ENCODE measurements around the gene THRB.

The THRB gene

GRCh38 chr3:24158761-24159454 is 335.7 kb downstream of the THRB start:
- TF ChIP-seq POLR2AphosphoS5 (IDR thresholded peaks at IDR 0.05; ENCODE audit: low read depth, low read length) = no peak
- TF ChIP-seq TAF1 (IDR thresholded peaks at IDR 0.05; ENCODE audit: low read depth, low read length) = no peak
- TF ChIP-seq SPI1 (IDR thresholded peaks at IDR 0.05; ENCODE audit: low read depth, low read length) = no peak
- TF ChIP-seq POLR2A (IDR thresholded peaks at IDR 0.05; ENCODE audit: low read depth, low read length) = no peak
- no peak for TF ChIP-seq POU2F2 (IDR thresholded peaks at IDR 0.05; ENCODE audit: low read depth, low read length)
- TF ChIP-seq PAX5 (IDR thresholded peaks at IDR 0.05; ENCODE audit: insufficient read depth, low read length, severe bottlenecking) = no peak
- no peak for DNase-seq (ENCODE audit: insufficient read length, low spot score)
- no peak for FAIRE-seq

- FAIRE-seq (no peak), DNase-seq (ENCODE audit: insufficient read length, low spot score) (no peak)
- no peak for TF ChIP-seq POU2F2 (IDR thresholded peaks at IDR 0.05; ENCODE audit: low read depth, low read length)
- no peak for TF ChIP-seq TAF1 (IDR thresholded peaks at IDR 0.05; ENCODE audit: low read depth, low read length)
- no peak for TF ChIP-seq POLR2A (IDR thresholded peaks at IDR 0.05; ENCODE audit: low read depth, low read length)
- no peak for TF ChIP-seq PAX5 (IDR thresholded peaks at IDR 0.05; ENCODE audit: insufficient read depth, low read length, severe bottlenecking)
- TF ChIP-seq SPI1 (IDR thresholded peaks at IDR 0.05; ENCODE audit: low read depth, low read length) = no peak
- no peak for TF ChIP-seq POLR2AphosphoS5 (IDR thresholded peaks at IDR 0.05; ENCODE audit: low read depth, low read length)
Observed at GRCh38 chr3:24157106-24157505, 337.5 kb downstream of the THRB start.

GRCh38 chr3:24156466-24156865 is 338.2 kb downstream of the THRB start:
- TF ChIP-seq TAF1 (IDR thresholded peaks at IDR 0.05; ENCODE audit: low read depth, low read length) = no peak
- no peak for TF ChIP-seq SPI1 (IDR thresholded peaks at IDR 0.05; ENCODE audit: low read depth, low read length)
- no peak for TF ChIP-seq POLR2AphosphoS5 (IDR thresholded peaks at IDR 0.05; ENCODE audit: low read depth, low read length)
- no peak for TF ChIP-seq POLR2A (IDR thresholded peaks at IDR 0.05; ENCODE audit: low read depth, low read length)
- no peak for TF ChIP-seq PAX5 (IDR thresholded peaks at IDR 0.05; ENCODE audit: insufficient read depth, low read length, severe bottlenecking)
- no peak for TF ChIP-seq POU2F2 (IDR thresholded peaks at IDR 0.05; ENCODE audit: low read depth, low read length)
- DNase-seq (ENCODE audit: insufficient read length, low spot score) (no peak), FAIRE-seq (no peak)

- FAIRE-seq = no peak
- TF ChIP-seq SPI1 (IDR thresholded peaks at IDR 0.05; ENCODE audit: low read depth, low read length) (no peak), POLR2A (IDR thresholded peaks at IDR 0.05; ENCODE audit: low read depth, low read length) (no peak), TAF1 (IDR thresholded peaks at IDR 0.05; ENCODE audit: low read depth, low read length) (no peak), PAX5 (IDR thresholded peaks at IDR 0.05; ENCODE audit: insufficient read depth, low read length, severe bottlenecking) (no peak), POU2F2 (IDR thresholded peaks at IDR 0.05; ENCODE audit: low read depth, low read length) (no peak), POLR2AphosphoS5 (IDR thresholded peaks at IDR 0.05; ENCODE audit: low read depth, low read length) (no peak)
- DNase-seq (ENCODE audit: insufficient read length, low spot score) = no peak
Observed at GRCh38 chr3:24155276-24155675, 339.4 kb downstream of the THRB start.

GRCh38 chr3:24154781-24155180 is 339.9 kb downstream of the THRB start:
- TF ChIP-seq PAX5 (IDR thresholded peaks at IDR 0.05; ENCODE audit: insufficient read depth, low read length, severe bottlenecking) (no peak), POLR2A (IDR thresholded peaks at IDR 0.05; ENCODE audit: low read depth, low read length) (no peak), SPI1 (IDR thresholded peaks at IDR 0.05; ENCODE audit: low read depth, low read length) (no peak), POU2F2 (IDR thresholded peaks at IDR 0.05; ENCODE audit: low read depth, low read length) (no peak), POLR2AphosphoS5 (IDR thresholded peaks at IDR 0.05; ENCODE audit: low read depth, low read length) (no peak), TAF1 (IDR thresholded peaks at IDR 0.05; ENCODE audit: low read depth, low read length) (no peak)
- DNase-seq (ENCODE audit: insufficient read length, low spot score) (no peak), FAIRE-seq (no peak)

GRCh38 chr3:24154013-24154695 is 340.5 kb downstream of the THRB start:
- DNase-seq (ENCODE audit: insufficient read length, low spot score) (no peak), FAIRE-seq (no peak)
- TF ChIP-seq SPI1 (IDR thresholded peaks at IDR 0.05; ENCODE audit: low read depth, low read length) (no peak), PAX5 (IDR thresholded peaks at IDR 0.05; ENCODE audit: insufficient read depth, low read length, severe bottlenecking) (no peak), POU2F2 (IDR thresholded peaks at IDR 0.05; ENCODE audit: low read depth, low read length) (no peak), TAF1 (IDR thresholded peaks at IDR 0.05; ENCODE audit: low read depth, low read length) (no peak), POLR2AphosphoS5 (IDR thresholded peaks at IDR 0.05; ENCODE audit: low read depth, low read length) (no peak), POLR2A (IDR thresholded peaks at IDR 0.05; ENCODE audit: low read depth, low read length) (no peak)

GRCh38 chr3:24151594-24151993 is 343.1 kb downstream of the THRB start:
- DNase-seq (ENCODE audit: insufficient read length, low spot score) (no peak), FAIRE-seq (no peak)
- TF ChIP-seq TAF1 (IDR thresholded peaks at IDR 0.05; ENCODE audit: low read depth, low read length) (no peak), POLR2AphosphoS5 (IDR thresholded peaks at IDR 0.05; ENCODE audit: low read depth, low read length) (no peak), POLR2A (IDR thresholded peaks at IDR 0.05; ENCODE audit: low read depth, low read length) (no peak), SPI1 (IDR thresholded peaks at IDR 0.05; ENCODE audit: low read depth, low read length) (no peak), POU2F2 (IDR thresholded peaks at IDR 0.05; ENCODE audit: low read depth, low read length) (no peak), PAX5 (IDR thresholded peaks at IDR 0.05; ENCODE audit: insufficient read depth, low read length, severe bottlenecking) (no peak)

- DNase-seq (ENCODE audit: insufficient read length, low spot score) (no peak), FAIRE-seq (no peak)
- TF ChIP-seq SPI1 (IDR thresholded peaks at IDR 0.05; ENCODE audit: low read depth, low read length) (no peak), POU2F2 (IDR thresholded peaks at IDR 0.05; ENCODE audit: low read depth, low read length) (no peak), TAF1 (IDR thresholded peaks at IDR 0.05; ENCODE audit: low read depth, low read length) (no peak), POLR2A (IDR thresholded peaks at IDR 0.05; ENCODE audit: low read depth, low read length) (no peak), PAX5 (IDR thresholded peaks at IDR 0.05; ENCODE audit: insufficient read depth, low read length, severe bottlenecking) (no peak), POLR2AphosphoS5 (IDR thresholded peaks at IDR 0.05; ENCODE audit: low read depth, low read length) (no peak)
Observed at GRCh38 chr3:24149032-24149431, 345.6 kb downstream of the THRB start.
